Naive thymus-derived CD8-positive, alpha-beta T cell (primary cell): ENCODE results near the gene POLR3E. TPM values are rescaled to one million over a fixed set of nuclear protein-coding genes. Genes with fewer than 3 reads are reported as not detected.

Source experiments
- ATAC-seq, 2 donors: fragments of 150-1000 bp; cut with Tn5 transposase in 1 of 2; sonication (Bioruptor Pico), chemical (Tn5 transposase) in 1 of 2; 1 replicate in 1 of 2; 2 replicates in 1 of 2; pipeline ENCODE4 v1.10.0; 2021; ENCODE audit warnings: mild to moderate bottlenecking in 2 of 2, moderate library complexity in 2 of 2
- POLR2A ChIA-PET: fragments of 350-600 bp; sonication (Branson Sonifier 250); formaldehyde crosslinking; loops from one replicate; lab custom pipeline; 2021; ENCODE audit warnings: antibody characterized with exemption; lab: Charles Lee
- DNase-seq, 10 donors: peaks; one replicate each; pipeline versions ENCODE4 v3.0.0 to v3.0.0-alpha.2; 2020 to 2022
- H3K27ac Mint-ChIP-seq, 10 donors: one replicate each; pipeline ENCODE4 v1.8.0; 2020 to 2022; ENCODE audit warnings: mild to moderate bottlenecking in 10 of 10, mixed read lengths in 10 of 10, moderate library complexity in 4 of 10, inconsistent platforms in 1 of 10
- H3K27me3 Mint-ChIP-seq, 5 donors: one replicate each; pipeline ENCODE4 v1.8.0; 2021 to 2022; ENCODE audit warnings: mixed read lengths in 5 of 5
- H3K36me3 Mint-ChIP-seq, 3 donors: one replicate each; pipeline ENCODE4 v1.8.0; 2020 to 2022; ENCODE audit warnings: mixed read lengths in 3 of 3, mild to moderate bottlenecking in 2 of 3, inconsistent platforms in 1 of 3
- H3K4me1 Mint-ChIP-seq, 4 donors: one replicate each; pipeline ENCODE4 v1.8.0; 2021 to 2022; ENCODE audit warnings: mixed read lengths in 4 of 4
- H3K4me3 Mint-ChIP-seq, 10 donors: one replicate each; pipeline ENCODE4 v1.8.0; 2020 to 2022; ENCODE audit warnings: mild to moderate bottlenecking in 10 of 10, mixed read lengths in 10 of 10, moderate library complexity in 6 of 10, inconsistent platforms in 1 of 10
- H3K9me3 Mint-ChIP-seq, 9 donors: one replicate each; pipeline ENCODE4 v1.8.0; 2020 to 2022; ENCODE audit warnings: mixed read lengths in 9 of 9, mild to moderate bottlenecking in 3 of 9, inconsistent platforms in 1 of 9, moderate library complexity in 1 of 9
- polyA plus RNA-seq, 3 donors: library from polyadenylated mRNA; unstranded; fragments of 300-500 nt; fragmentation: Illumina TruSeq; gene quantifications; one replicate each; pipeline ENCODE4 v1.2.3, GENCODE V29; 2021
- total RNA-seq, 8 experiments: library from RNA in 2 of 8; stranded (reverse) in 2 of 8; gene quantifications; one replicate each; pipeline ENCODE4 v1.2.3 and lab custom pipeline; 2021 to 2026

The POLR3E gene
- total and polyA plus RNA-seq, 5 experiments from 2014 or later: 11.1 to 110 (median 13.9) TPM

GRCh38 chr16:22370038-22370820 lies 73.0 kb downstream of the POLR3E start:
- Mint-ChIP-seq H3K27me3 (no peaks in the 10 kb centered on the region), H3K36me3 (peaks cover 0 to 34% (median 6%) of the 10 kb centered on the region in 3 donors), H3K27ac (peak overlapping the region; percentile 7 to 96 (median 82)), H3K4me1 (peaks cover 28 to 87% (median 76%) of the 10 kb centered on the region in 4 donors), H3K4me3 (peak overlapping the region; percentile 47 to 98 (median 97)), H3K9me3 (no peaks in the 10 kb centered on the region)
- ATAC-seq (no peak), DNase-seq (no peak)
- POLR2A ChIA-PET: interaction anchor here (0.5 to 1.8 kb wide), 4 partner anchors 13 to 181 kb away, joined by 3 to 14 read pairs (median 6); no protein-coding TSS in a partner anchor

DNA sequence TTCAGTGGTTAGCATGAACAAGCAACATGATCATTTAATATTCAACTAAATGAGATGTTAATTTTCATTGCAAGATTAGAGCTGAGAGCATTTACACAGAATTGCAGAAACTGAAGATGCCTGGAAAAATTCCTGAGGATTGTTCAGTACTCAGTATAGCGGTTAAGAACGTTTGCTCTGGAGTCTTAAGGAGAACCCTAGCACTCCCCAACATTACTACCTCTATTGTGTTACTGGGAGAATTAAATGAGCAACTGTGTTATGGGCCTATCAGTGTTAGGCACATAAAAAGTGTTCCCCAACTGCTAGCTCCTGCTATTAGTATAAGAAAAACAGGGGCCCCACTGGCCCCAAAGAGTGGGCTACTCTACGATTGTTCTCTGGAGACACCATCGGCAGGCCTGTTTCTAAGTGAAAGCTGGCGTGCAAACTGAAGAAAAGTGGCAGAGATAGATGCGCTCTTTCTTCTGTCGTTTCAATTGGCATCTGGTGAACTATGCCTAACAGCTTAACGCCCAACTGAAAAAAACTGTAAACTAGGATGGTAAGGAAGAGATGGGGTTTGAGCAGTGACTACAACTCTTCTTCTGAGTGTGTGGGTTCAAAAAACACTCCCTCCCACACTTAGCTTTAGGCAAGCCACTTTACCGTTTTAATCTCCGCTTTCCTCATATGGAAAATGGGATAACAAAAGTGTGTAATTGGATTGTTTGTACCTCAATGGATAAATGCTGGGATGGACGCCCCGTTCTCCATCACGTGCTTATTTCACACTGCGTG lies 75.9 kb downstream of the POLR3E start:
- H3K27me3 Mint-ChIP-seq: no peaks in the 10 kb centered on the region
- H3K4me3 Mint-ChIP-seq: peak overlapping the region; percentile 93 to 98 (median 97)
- ATAC-seq (no peak), DNase-seq (peak in 2 of 10 donors; percentile 18 to 32)
- peak overlapping the region; percentile 87 to 98 (median 95) for H3K27ac Mint-ChIP-seq
- no peaks in the 10 kb centered on the region for H3K9me3 Mint-ChIP-seq
- H3K4me1 Mint-ChIP-seq: peaks cover 16 to 68% (median 61%) of the 10 kb centered on the region in 4 donors
- POLR2A ChIA-PET: interaction anchor here (0.7 to 9.1 kb wide), 18 partner anchors 9 to 421 kb away, joined by 3 to 193 read pairs (median 4); partner anchors contain the start of genes POLR3E and UQCRC2
- peaks cover 0 to 26% (median 2%) of the 10 kb centered on the region in 3 donors for H3K36me3 Mint-ChIP-seq

GRCh38 chr16:22373662-22374310 lies 76.6 kb downstream of the POLR3E start:
- H3K4me3 Mint-ChIP-seq: peak overlapping the region; percentile 93 to 98 (median 97)
- no peaks in the 10 kb centered on the region for H3K9me3 Mint-ChIP-seq
- POLR2A ChIA-PET: interaction anchor here (0.8 to 9.1 kb wide), 15 partner anchors 8 to 421 kb away, joined by 3 to 193 read pairs (median 5); partner anchors contain the start of genes POLR3E and UQCRC2
- peaks cover 0 to 21% (median 2%) of the 10 kb centered on the region in 3 donors for H3K36me3 Mint-ChIP-seq
- peak in 8 of 10 donors; percentile 17 to 67 (median 28) for DNase-seq
- peaks cover 16 to 61% (median 56%) of the 10 kb centered on the region in 4 donors for H3K4me1 Mint-ChIP-seq
- H3K27me3 Mint-ChIP-seq: no peaks in the 10 kb centered on the region
- peak; percentile 9 to 13 for ATAC-seq
- peak overlapping the region; percentile 87 to 98 (median 95) for H3K27ac Mint-ChIP-seq

DNA sequence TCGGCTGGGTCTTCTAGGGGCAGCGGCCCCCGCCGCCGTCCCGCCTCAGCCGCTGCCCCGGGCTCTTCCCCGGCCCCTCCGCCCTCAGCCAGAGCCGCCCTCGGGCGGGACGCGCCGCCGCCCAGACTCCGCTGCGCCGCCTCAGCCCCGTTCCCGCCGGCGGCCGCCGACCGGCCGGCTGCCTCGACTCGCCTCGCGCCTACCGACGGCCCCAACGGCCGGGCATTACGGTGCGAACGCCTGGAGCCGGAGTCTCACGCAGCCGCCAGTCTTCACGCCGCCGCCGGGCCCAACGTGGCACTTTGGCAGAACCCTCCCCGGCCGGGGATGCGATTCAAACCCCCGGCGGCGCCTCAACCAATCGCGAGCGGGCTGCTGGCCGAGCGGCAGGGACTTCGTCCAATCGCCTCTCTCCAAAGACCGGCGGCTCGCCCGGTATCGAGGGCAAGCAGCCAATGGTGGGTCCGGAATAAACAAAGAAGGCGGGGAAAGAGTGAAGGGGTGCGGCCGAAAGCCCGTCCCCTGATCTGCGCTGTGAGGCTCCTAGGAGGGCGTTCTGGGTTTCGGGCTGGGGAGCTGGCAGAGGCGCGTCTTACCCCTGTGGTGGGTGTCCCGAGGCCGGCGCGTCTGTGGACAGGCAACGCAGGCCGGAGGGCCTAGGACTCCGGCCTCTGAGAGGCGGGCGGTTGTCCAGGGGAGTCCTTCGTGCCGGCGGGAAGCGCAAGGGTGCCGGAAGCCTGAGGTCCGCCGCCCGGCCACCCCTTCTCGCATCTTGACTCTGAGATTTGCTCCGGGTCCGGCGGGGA lies 77.3 kb downstream of the POLR3E start, which contains the start of gene CDR2:
CDR2 (minus strand) TSS at position 309 of the 806 bp plus-strand sequence. CDS start 310 bp downstream, outside the sequence.
- H3K36me3 Mint-ChIP-seq: peaks cover 0 to 21% (median 2%) of the 10 kb centered on the region in 3 donors
- POLR2A ChIA-PET: interaction anchor here (0.6 to 9.1 kb wide), 14 partner anchors 9 to 422 kb away, joined by 3 to 193 read pairs (median 6); partner anchors contain the start of gene UQCRC2
- peak; percentile 92 for ATAC-seq
- no peaks in the 10 kb centered on the region for H3K27me3 Mint-ChIP-seq
- DNase-seq: peak; percentile 95 to 99 (median 98)
- H3K9me3 Mint-ChIP-seq: no peaks in the 10 kb centered on the region
- H3K27ac Mint-ChIP-seq: peak within 1 kb of the TSS; percentile 87 to 98 (median 95)
- H3K4me1 Mint-ChIP-seq: peaks cover 16 to 54% (median 49%) of the 10 kb centered on the region in 4 donors
- peak within 1 kb of the TSS; percentile 93 to 99 (median 97) for H3K4me3 Mint-ChIP-seq

DNA sequence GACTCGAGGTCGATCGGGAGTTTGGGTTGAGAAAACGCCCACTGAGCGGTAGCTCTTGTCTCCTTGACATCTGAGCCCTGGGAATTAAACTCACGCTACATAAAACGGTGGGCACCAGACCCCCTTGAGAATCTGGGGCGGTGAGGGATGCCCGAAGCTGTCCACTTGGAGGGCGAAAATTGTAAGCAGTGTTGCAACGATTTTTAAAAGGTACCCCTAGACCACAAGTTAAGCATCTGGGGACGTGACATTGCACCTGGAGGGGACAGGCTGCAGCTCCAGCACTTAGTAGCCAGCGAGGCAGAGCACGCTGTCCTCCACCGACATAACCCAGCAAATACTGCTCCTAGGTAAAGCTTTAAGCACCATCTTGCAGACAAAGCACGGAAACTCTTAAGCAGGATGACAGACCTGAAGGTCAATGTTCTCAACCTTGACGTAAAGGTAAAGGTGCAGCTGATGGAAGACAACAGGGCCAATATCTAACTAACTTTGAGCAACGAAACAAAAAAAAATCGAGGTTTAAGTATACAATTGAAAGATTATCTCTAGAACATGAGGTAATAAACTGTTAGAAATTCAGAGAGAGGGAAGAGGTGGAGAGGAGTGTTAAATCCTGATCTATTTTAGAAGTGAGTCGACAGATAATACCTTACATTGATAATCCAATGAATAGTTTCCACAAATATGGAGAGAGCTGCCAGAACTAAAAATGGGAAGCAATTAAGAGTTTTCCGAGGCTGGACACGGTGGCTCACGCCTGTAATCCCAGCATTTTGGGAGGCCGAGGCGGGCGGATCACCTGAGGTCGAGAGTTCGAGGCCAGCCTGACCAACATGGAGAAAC lies 78.1 kb downstream of the POLR3E start:
- no peaks in the 10 kb centered on the region for H3K27me3 Mint-ChIP-seq
- peaks cover 0 to 21% (median 2%) of the 10 kb centered on the region in 3 donors for H3K36me3 Mint-ChIP-seq
- H3K27ac Mint-ChIP-seq: peak overlapping the region; percentile 86 to 95 (median 92)
- H3K4me3 Mint-ChIP-seq: peak overlapping the region; percentile 92 to 99 (median 96)
- no peak for ATAC-seq
- no peaks in the 10 kb centered on the region for H3K9me3 Mint-ChIP-seq
- POLR2A ChIA-PET: interaction anchor here (0.6 to 9.1 kb wide), 10 partner anchors 8 to 183 kb away, joined by 3 to 193 read pairs (median 4); no protein-coding TSS in a partner anchor
- H3K4me1 Mint-ChIP-seq: peaks cover 15 to 50% (median 46%) of the 10 kb centered on the region in 4 donors
- DNase-seq: peak in 2 of 10 donors; percentile 21 to 22

DNA sequence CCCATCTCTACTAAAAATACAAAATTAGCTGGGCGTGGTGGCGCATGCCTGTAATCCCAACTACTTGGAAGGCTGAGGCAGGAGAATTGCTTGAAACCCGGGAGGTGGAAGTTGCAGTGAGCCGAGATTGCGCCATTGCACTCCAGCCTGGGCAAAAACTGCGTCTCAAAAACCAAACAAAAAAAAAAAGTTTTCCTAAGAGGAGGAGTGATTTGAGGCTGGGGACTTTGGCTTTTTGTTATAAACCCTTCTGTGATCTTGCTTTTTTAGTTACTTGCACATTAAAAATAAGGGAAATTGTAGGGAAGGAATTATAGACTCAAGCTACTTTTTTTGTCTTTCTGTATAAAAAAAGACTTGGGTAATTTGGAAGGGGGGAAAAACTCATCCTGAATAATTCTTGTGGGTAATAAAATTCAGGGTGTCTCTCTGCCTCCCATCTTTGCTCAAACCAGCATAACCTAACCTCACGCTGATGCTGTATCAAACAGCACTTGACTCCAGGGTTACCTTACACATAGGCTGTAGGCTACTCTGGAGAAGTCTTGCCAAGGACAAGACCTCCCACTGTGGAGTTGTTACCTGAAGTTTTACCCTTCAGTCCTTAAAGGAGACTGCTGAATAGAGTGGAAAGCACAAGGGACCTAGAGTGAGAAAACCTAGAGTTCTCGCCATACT lies 78.9 kb downstream of the POLR3E start:
- peak overlapping the region in 8 of 10 donors; percentile 33 to 98 (median 78) for H3K4me3 Mint-ChIP-seq
- POLR2A ChIA-PET: interaction anchor here (9.1 kb wide), 1 partner anchor 17 kb away, joined by 193 read pairs; no protein-coding TSS in a partner anchor

DNA sequence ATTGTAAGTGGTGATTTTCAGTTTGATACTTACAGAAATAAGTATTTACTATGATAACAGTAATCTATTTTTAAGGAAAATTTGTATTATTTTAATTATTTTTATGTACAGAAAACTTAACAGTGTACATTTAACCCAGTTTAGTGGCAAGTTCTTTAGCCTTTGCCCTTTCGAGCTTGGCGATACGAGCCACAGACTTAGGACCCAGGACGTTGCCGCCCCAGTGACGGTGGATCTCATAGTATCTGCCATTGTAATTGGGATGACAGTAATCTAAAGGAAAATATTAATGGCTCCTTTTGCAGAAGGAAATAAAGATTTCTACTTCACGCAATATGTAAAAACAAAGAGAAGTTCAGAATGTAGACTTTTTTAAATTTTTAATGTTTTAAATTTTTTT lies 82.4 kb downstream of the POLR3E start:
- no peaks in the 10 kb centered on the region for H3K9me3 Mint-ChIP-seq
- H3K27me3 Mint-ChIP-seq: no peaks in the 10 kb centered on the region
- ATAC-seq (no peak), DNase-seq (no peak)
- POLR2A ChIA-PET: interaction anchor here (9.1 kb wide), 1 partner anchor 20 kb away, joined by 193 read pairs; no protein-coding TSS in a partner anchor
- peaks cover 11 to 39% (median 38%) of the 10 kb centered on the region in 4 donors for H3K4me1 Mint-ChIP-seq
- H3K4me3 Mint-ChIP-seq: no peak overlapping the region
- no peaks in the 10 kb centered on the region for H3K36me3 Mint-ChIP-seq
- peak overlapping the region in 3 of 10 donors; percentile 48 to 92 (median 82) for H3K27ac Mint-ChIP-seq

More for the DNA sequence above, 78.9 kb downstream of the POLR3E start:
- peak overlapping the region in 4 of 10 donors; percentile 13 to 86 (median 64) for H3K27ac Mint-ChIP-seq
- no peak for DNase-seq
- H3K9me3 Mint-ChIP-seq: no peaks in the 10 kb centered on the region
- peaks cover 0 to 14% (median 2%) of the 10 kb centered on the region in 3 donors for H3K36me3 Mint-ChIP-seq
- peaks cover 16 to 50% (median 46%) of the 10 kb centered on the region in 4 donors for H3K4me1 Mint-ChIP-seq
- no peaks in the 10 kb centered on the region for H3K27me3 Mint-ChIP-seq
- ATAC-seq: no peak

GRCh38 chr16:22380529-22380928 lies 83.3 kb downstream of the POLR3E start:
- Mint-ChIP-seq H3K4me3 (peak overlapping the region in 5 of 10 donors; percentile 20 to 79 (median 52)), H3K4me1 (peaks cover 10 to 33% (median 31%) of the 10 kb centered on the region in 4 donors), H3K27ac (peak overlapping the region; percentile 82 to 98 (median 91)), H3K36me3 (no peaks in the 10 kb centered on the region), H3K9me3 (no peaks in the 10 kb centered on the region), H3K27me3 (no peaks in the 10 kb centered on the region)
- DNase-seq (no peak), ATAC-seq (no peak)
- POLR2A ChIA-PET: interaction anchor here (0.7 to 1.7 kb wide), 2 partner anchors 23 to 53 kb away, joined by 5 to 6 read pairs; no protein-coding TSS in a partner anchor

GRCh38 chr16:22381392-22381791 lies 84.2 kb downstream of the POLR3E start:
- ATAC-seq: peak; percentile 77 to 80
- H3K4me3 Mint-ChIP-seq: peak overlapping the region; percentile 9 to 83 (median 73)
- peak in 3 of 10 donors; percentile 28 to 37 (median 29) for DNase-seq
- no peaks in the 10 kb centered on the region for H3K9me3 Mint-ChIP-seq
- no peaks in the 10 kb centered on the region for H3K27me3 Mint-ChIP-seq
- H3K36me3 Mint-ChIP-seq: no peaks in the 10 kb centered on the region
- H3K4me1 Mint-ChIP-seq: peaks cover 11 to 30% (median 28%) of the 10 kb centered on the region in 4 donors
- peak overlapping the region; percentile 82 to 98 (median 91) for H3K27ac Mint-ChIP-seq
- POLR2A ChIA-PET: interaction anchor here (0.7 to 1.7 kb wide), 4 partner anchors 9 to 192 kb away, joined by 3 to 6 read pairs (median 5); no protein-coding TSS in a partner anchor
